ENCODE results near the gene TGFBRAP1. TPM values are rescaled to one million over a fixed set of nuclear protein-coding genes. Genes with fewer than 3 reads are reported as not detected.

Gene TGFBRAP1
- total and polyA plus RNA-seq, 9 of the 15 experiments (the other 6 are each of a cell fraction or from before 2014, with no cell fraction given): 3.7 to 18.0 (median 11.0) TPM

GRCh38 chr2:105296017-105296611 lies 33.4 kb downstream of the TGFBRAP1 start:
- no peaks in the 10 kb centered on the region for H3K9me1 ChIP-seq (ENCODE audit: control insufficient read depth, insufficient read depth, low read length)
- no peak overlapping the region for H3K9ac ChIP-seq (ENCODE audit: insufficient read depth in 1 of 2, low read depth in 2 of 2, low read length in 2 of 2)
- no peak overlapping the region for H3K4me2 ChIP-seq (ENCODE audit: insufficient read depth, low read length)
- no peak for DNase-seq (ENCODE audit: extremely low read depth in 1 of 4, low spot score in 3 of 4)
- no peaks in the 10 kb centered on the region for H3K27me3 ChIP-seq (ENCODE audit: control insufficient read depth in 2 of 2, insufficient read depth in 2 of 2, low read length in 2 of 2)
- peaks cover 10% of the 10 kb centered on the region; the same call in 1 of the 3 replicates for H3K79me2 ChIP-seq (ENCODE audit: control insufficient read depth, insufficient read depth, low read length)
- ChIA-PET POLR2A (no interaction called here), CTCF (ENCODE audit: low intra/inter-chr PET ratio) (no interaction called here)
- H3K27ac ChIP-seq (ENCODE audit: extremely low read depth, low read depth, low read length): no peak overlapping the region
- in situ Hi-C loops (cut with MboI) (no loop called here), intact Hi-C loops (cut with micrococcal nuclease) (loop anchor here (5.0 kb wide), 1 partner anchor 59 kb away; no protein-coding TSS in a partner anchor)
- no peak overlapping the region for H3K4me3 ChIP-seq
- H3K9me3 ChIP-seq (replicated peaks; ENCODE audit: control insufficient read depth, insufficient read depth, low read depth, low read length): no peaks in the 10 kb centered on the region
- H3K4me1 ChIP-seq (replicated peaks in 1 of 2; ENCODE audit: control insufficient read depth in 2 of 2, insufficient read depth in 2 of 2, low read length in 2 of 2): no peaks in the 10 kb centered on the region
- peaks cover 53% of the 10 kb centered on the region for H3K36me3 ChIP-seq (ENCODE audit: control insufficient read depth, insufficient read depth, low read length)
- FAIRE-seq: no peak
- ATAC-seq: no peak
- no peaks in the 10 kb centered on the region; the same call in 1 of the 2 replicates for H4K20me1 ChIP-seq (replicated peaks; ENCODE audit: control insufficient read depth, insufficient read depth, low read length)
- no TSS peak for BruUV-seq (replicated peaks)
- H2AFZ ChIP-seq (ENCODE audit: low read depth, low read length): no peak overlapping the region
- no peak for TF ChIP-seq ARID2 (IDR thresholded peaks at IDR 0.05)
- no peak for TF ChIP-seq FOXK1 (CRISPR knock-in tag; IDR thresholded peaks at IDR 0.05; ENCODE audit: borderline replicate concordance)
- no peak for TF ChIP-seq FOSL1 (tag; conservative IDR thresholded peaks at IDR 0.05)
- no peak for TF ChIP-seq MAX (CRISPR knock-in tag; IDR thresholded peaks at IDR 0.05)
- TF ChIP-seq ZNF408 (CRISPR knock-in tag; IDR thresholded peaks at IDR 0.05; ENCODE audit: low read depth): no peak
- TF ChIP-seq NCOA6 (IDR thresholded peaks at IDR 0.05): no peak
- TF ChIP-seq LCOR (CRISPR knock-in tag; IDR thresholded peaks at IDR 0.05): no peak
- no peak for TF ChIP-seq ZBTB49 (CRISPR knock-in tag; IDR thresholded peaks at IDR 0.05; ENCODE audit: borderline replicate concordance)
- no peak for TF ChIP-seq ETS2 (tag; IDR thresholded peaks at IDR 0.05; ENCODE audit: borderline replicate concordance, poor library complexity, severe bottlenecking)
- TF ChIP-seq CREB3 (tag; conservative IDR thresholded peaks at IDR 0.05; ENCODE audit: low read depth): no peak
- TF ChIP-seq HCFC1 (IDR thresholded peaks at IDR 0.05; ENCODE audit: low read depth, low read length): no peak
- no peak for TF ChIP-seq ZNF311 (CRISPR knock-in tag; IDR thresholded peaks at IDR 0.05)
- TF ChIP-seq HLTF (IDR thresholded peaks at IDR 0.05): no peak
- 90% methylated on average over 7 of the region's 7 CpGs for WGBS (ENCODE audit: insufficient coverage, low coverage, missing lambda C conversion rate)
